Stimulated activated CD4-positive, alpha-beta T cell treated with anti-CD3 and anti-CD28 coated beads, Interleukin-2, amount 100 ng/mL, for 24 hours (primary cell): ENCODE data around the gene TBC1D22A.

ENCODE experiments used
- DNase-seq, 2 donors: peaks; one replicate each; pipeline ENCODE4 v3.0.0-alpha.2; 2020

TBC1D22A gene

GRCh38 chr22:47018010-47018910, 255.8 kb downstream of the TBC1D22A start:
- no peak for DNase-seq

DNA sequence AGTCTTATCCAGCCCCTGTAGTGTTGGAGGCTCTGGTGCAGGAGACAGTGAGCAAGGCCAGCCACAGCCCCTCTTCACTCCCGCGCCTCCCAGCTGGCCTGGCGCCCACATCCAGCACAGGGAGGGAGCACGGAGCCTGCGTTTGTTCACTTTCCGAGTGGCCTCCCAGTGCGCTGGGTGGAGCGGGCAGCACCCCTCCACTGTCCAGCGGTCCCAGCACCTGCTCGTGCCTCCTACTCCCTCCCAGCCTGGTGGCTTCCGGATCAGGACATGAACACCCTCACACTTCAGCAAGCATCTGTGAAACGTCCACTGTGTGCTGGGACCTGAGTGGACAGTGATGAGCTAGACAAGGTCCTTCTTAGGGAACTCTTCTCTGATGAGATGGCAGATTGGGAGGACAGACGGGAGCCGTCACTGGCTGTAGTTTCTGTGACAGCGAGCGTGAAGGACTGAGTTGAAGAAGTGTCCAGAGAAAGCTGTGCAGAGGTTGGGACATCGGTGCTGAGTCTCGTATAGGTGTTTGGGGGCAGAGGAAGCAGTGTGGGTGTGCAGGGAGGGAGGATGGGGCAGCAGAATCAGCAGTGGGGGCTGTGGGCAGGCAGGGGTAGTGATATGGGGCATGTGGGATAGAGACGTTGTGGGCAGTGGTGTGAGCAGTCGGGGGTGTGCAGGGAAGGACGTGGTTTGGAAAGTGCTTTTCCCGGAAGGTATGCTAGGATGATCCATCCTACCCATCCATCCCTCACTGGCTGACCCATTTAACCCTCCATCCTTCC, 256.8 kb downstream of the TBC1D22A start:
- DNase-seq: no peak

- DNase-seq: no peak
These were observed 257.7 kb downstream of the TBC1D22A start for GRCh38 chr22:47020166-47020565.

- no peak for DNase-seq
These were observed 259.1 kb downstream of the TBC1D22A start for GRCh38 chr22:47021371-47022074.

- DNase-seq: no peak
These were observed 259.6 kb downstream of the TBC1D22A start for GRCh38 chr22:47022075-47022473.

DNA sequence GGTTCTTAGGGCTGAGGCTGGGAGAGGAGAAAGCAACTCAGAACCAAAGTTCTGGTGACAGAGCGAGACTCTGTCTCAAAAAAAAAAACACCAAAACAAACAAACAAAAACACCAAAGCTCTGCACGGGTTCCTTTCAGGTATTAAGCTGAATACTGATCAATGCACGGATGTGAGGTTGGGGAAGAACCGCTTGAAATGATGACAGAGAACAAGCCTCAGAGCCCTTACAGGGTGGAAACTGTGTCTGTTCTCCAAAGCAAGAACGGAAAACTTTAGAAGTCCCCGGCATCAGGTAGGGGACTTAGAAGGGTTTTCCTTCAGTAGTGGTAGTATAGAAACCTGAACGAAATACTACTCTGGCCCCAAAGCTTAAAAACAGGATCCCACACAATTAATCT, 260.0 kb downstream of the TBC1D22A start:
- no peak for DNase-seq

- DNase-seq: no peak
These were observed 261.4 kb downstream of the TBC1D22A start for GRCh38 chr22:47023871-47024270.

GRCh38 chr22:47027766-47028165, 265.3 kb downstream of the TBC1D22A start:
- no peak for DNase-seq

GRCh38 chr22:47029244-47030074, 267.0 kb downstream of the TBC1D22A start:
- no peak for DNase-seq

- no peak for DNase-seq
These were observed 267.8 kb downstream of the TBC1D22A start for GRCh38 chr22:47030143-47030661.

DNA sequence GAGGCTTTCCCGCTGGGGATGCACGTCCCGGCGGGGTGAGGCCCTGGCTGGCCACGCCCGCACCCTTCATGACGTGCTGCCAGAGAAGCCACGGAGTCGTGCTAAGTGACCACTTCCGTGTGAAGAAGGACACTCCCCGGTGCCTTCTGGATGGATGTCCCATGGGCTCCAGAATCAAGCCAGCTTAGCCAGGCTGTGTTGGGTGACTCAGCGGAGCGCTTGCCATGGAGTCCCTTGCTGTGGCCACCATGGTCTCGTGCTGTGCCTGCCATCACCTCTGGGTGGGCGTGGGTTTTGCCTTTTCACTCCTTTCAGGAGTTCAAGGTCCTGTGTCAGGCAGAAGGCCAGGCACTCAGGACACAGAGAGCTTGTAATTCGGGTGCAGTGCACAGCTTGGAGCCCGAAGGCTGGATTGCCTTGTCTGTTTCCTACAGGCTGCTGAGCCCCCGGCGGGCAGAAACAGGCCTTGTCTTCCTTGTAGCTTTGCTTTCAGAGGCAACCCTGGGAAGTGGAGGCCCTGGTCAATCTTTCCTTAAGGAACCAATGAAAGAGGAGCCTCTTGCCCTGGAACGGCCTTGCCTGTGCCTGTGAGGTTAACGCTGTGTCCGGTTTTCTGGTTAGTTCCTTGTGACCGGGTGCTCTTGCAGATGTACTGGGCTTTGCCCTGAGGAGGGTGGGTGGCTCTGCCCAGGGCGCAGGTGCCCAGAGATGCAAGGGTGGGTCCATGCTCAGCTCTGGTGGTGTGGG, 268.6 kb downstream of the TBC1D22A start:
- no peak for DNase-seq

GRCh38 chr22:47031628-47031915, 269.1 kb downstream of the TBC1D22A start:
- no peak for DNase-seq

GRCh38 chr22:47032091-47032943, 269.9 kb downstream of the TBC1D22A start:
- no peak for DNase-seq

DNA sequence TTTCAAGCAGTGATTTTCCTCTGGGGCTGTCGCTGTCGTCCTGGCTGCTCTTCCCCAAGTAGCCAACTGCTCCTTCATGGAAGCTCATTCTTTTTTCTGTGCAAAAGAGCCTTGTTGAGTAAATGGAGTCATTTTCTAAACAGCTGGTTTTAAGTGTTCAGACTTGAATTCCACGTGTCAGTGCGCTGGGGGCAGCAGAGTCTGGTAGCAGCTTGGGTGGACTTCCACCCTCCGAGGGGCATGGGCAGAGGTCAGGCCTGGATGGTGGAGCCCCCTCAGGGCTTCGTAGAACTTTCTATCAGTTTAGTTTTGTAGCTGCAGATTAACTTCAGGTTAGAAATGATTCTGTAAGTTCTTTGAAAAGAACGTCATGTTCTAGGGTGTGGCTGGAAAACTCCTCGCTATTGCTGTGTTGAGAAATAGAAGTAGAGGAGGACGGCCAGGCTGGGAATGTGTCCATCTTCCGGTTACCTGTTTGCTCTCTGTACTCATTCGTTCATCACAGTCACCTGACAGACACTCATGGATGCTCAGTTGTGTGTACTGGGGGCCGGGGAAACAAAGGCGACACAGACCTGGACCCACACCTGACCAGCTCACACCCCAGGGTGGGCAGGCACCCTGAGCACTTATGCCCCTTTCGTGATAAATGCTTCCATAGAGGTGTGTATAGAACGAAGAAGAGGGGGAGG, 270.7 kb downstream of the TBC1D22A start:
- DNase-seq: no peak

- DNase-seq: no peak
These were observed 271.2 kb downstream of the TBC1D22A start for GRCh38 chr22:47033648-47034000.

GRCh38 chr22:47034076-47034808, 271.8 kb downstream of the TBC1D22A start:
- DNase-seq: no peak

DNA sequence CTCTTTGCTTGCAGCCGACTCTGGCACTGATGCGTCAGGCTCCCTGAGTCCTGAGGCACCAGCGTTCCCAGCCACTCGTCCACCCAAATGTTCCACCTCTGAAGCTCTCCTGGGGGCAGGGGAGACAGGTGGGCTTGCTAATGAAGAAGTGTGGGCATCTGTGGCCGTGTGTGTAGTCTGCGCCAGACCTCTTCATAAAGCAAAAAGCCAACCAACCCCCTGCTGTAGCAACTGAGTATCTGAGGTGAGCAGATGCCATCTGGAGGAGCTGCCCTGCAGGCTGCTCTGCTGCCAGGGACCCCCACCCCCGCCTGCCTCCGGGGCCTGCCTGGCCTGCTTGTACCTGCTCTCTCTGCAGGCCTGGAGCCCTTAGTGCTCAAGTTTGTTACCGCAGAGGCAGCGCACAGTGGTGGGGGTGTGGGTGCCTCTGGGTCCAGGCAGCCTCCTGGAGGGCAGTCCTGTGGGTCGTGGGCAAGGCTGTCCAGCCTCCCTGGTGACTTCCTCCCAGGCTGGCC, 272.5 kb downstream of the TBC1D22A start:
- no peak for DNase-seq

DNA sequence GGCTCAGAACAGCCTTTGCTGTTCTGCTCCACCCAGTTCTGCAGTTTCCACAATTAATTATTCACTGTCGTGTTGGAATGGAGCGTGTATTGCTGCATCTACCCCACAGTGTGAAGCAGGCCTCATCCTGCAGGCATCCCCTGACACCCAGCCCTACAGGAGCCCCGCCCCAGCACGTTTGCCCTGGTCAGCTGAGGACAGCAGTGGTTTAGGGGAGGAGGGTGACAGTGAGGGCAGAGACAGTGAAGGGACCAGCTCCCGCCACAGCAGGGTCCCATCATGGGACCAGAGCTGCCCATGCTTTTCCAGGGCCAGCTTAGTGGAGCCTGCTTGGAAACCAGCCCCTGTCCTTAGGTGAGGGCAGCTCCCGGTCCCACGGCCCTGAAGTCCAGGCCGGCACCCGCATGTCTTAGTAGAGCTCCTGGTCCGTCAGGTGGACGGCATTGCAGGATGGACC, 273.0 kb downstream of the TBC1D22A start:
- no peak for DNase-seq

DNA sequence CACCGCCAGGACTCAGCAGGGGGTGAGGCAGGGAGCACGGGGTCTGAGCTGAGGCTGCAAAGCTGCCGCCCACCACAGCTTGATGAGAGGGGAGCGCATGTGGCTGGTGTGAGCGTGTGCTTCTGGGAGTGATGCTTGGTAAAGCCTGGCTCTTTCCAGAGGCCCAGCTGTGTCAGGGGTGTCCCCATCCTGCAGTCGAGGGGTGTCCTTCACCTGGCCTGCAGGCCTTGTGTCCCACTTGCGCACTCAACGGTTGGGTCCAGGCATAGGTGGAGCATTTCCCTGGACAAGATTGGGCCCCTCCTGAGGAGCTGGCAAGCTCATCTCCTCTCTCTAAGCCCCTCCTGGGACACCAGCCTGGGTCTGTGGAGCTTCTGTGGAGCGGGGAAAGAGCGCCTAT, 273.9 kb downstream of the TBC1D22A start:
- DNase-seq: no peak
